ENCODE data around the gene CCDC69.
A peak's percentile ranks its signal among the peaks of the same experiment; 100 is the strongest.
"Not testable (repeated sequence)": the region's sequence is repeated elsewhere in the genome, so short reads cannot be mapped to it uniquely, and the experiment has no call there.

CCDC69 gene

GRCh38 chr5:151252762-151253604 lies 29.1 kb upstream of the CCDC69 start, which contains the start of gene GM2A:
Gene GM2A, plus strand, starts transcription at chr5:151253185. Its CDS starts 32 bp downstream, at chr5:151253217.
- H3K4me1 ChIP-seq (ENCODE audit: insufficient read depth, low read length), result peaks cover 22% of the 10 kb centered on the region
- peak within 1 kb of the TSS; percentile 80 for H3K9ac ChIP-seq (ENCODE audit: low read depth, low read length)
- H3K36me3 ChIP-seq (ENCODE audit: insufficient read depth, low read length), result no peaks in the 10 kb centered on the region
- H3K9me3 ChIP-seq (ENCODE audit: control insufficient read depth, insufficient read depth, low read length), result no peaks in the 10 kb centered on the region

- no peaks in the 10 kb centered on the region for H3K9me3 ChIP-seq (ENCODE audit: control insufficient read depth, insufficient read depth, low read length)
- H3K36me3 ChIP-seq (ENCODE audit: insufficient read depth, low read length), result no peaks in the 10 kb centered on the region
- H3K4me1 ChIP-seq (ENCODE audit: insufficient read depth, low read length), result peaks cover 11% of the 10 kb centered on the region; the same call in 1 of the 2 replicates
- no peak overlapping the region for H3K9ac ChIP-seq (ENCODE audit: low read depth, low read length)
Observed at GRCh38 chr5:151251621-151252020, 27.7 kb upstream of the CCDC69 start.

GRCh38 chr5:151251001-151251551 lies 27.2 kb upstream of the CCDC69 start:
- Histone ChIP-seq H3K4me1 (ENCODE audit: insufficient read depth, low read length) (peaks cover 11% of the 10 kb centered on the region; the same call in 1 of the 2 replicates), H3K9me3 (ENCODE audit: control insufficient read depth, insufficient read depth, low read length) (no peaks in the 10 kb centered on the region), H3K36me3 (ENCODE audit: insufficient read depth, low read length) (no peaks in the 10 kb centered on the region), H3K9ac (ENCODE audit: low read depth, low read length) (peak overlapping the region; percentile 8; the same call in 1 of the 2 replicates)

GRCh38 chr5:151250346-151251000 lies 26.6 kb upstream of the CCDC69 start:
- peak overlapping the region; percentile 8; the same call in 1 of the 2 replicates for H3K9ac ChIP-seq (ENCODE audit: low read depth, low read length)
- peaks cover 11% of the 10 kb centered on the region; the same call in 1 of the 2 replicates for H3K4me1 ChIP-seq (ENCODE audit: insufficient read depth, low read length)
- no peaks in the 10 kb centered on the region for H3K9me3 ChIP-seq (ENCODE audit: control insufficient read depth, insufficient read depth, low read length)
- H3K36me3 ChIP-seq (ENCODE audit: insufficient read depth, low read length), result no peaks in the 10 kb centered on the region

- Histone ChIP-seq H3K36me3 (ENCODE audit: insufficient read depth, low read length) (no peaks in the 10 kb centered on the region), H3K4me1 (ENCODE audit: insufficient read depth, low read length) (peaks cover 11% of the 10 kb centered on the region; the same call in 1 of the 2 replicates), H3K9me3 (ENCODE audit: control insufficient read depth, insufficient read depth, low read length) (no peaks in the 10 kb centered on the region), H3K9ac (ENCODE audit: low read depth, low read length) (no peak overlapping the region)
Observed at GRCh38 chr5:151249281-151249680, 25.4 kb upstream of the CCDC69 start.

- Histone ChIP-seq H3K9me3 (ENCODE audit: control insufficient read depth, insufficient read depth, low read length) (no peaks in the 10 kb centered on the region), H3K4me1 (ENCODE audit: insufficient read depth, low read length) (peaks cover 11% of the 10 kb centered on the region; the same call in 1 of the 2 replicates), H3K9ac (ENCODE audit: low read depth, low read length) (no peak overlapping the region), H3K36me3 (ENCODE audit: insufficient read depth, low read length) (no peaks in the 10 kb centered on the region)
Observed at GRCh38 chr5:151248651-151249050, 24.8 kb upstream of the CCDC69 start.

GRCh38 chr5:151245680-151246219 lies 21.9 kb upstream of the CCDC69 start:
- Histone ChIP-seq H3K4me1 (ENCODE audit: insufficient read depth, low read length) (0 out of 2 replicates have a peak, but pooled peaks cover 5% of the 10 kb centered on the region), H3K9ac (ENCODE audit: low read depth, low read length) (no peak overlapping the region), H3K9me3 (ENCODE audit: control insufficient read depth, insufficient read depth, low read length) (no peaks in the 10 kb centered on the region), H3K36me3 (ENCODE audit: insufficient read depth, low read length) (no peaks in the 10 kb centered on the region)

GRCh38 chr5:151244206-151244605 lies 20.3 kb upstream of the CCDC69 start:
- Histone ChIP-seq H3K36me3 (ENCODE audit: insufficient read depth, low read length) (no peaks in the 10 kb centered on the region), H3K4me1 (ENCODE audit: insufficient read depth, low read length) (0 out of 2 replicates have a peak, but pooled peaks cover 5% of the 10 kb centered on the region), H3K9ac (ENCODE audit: low read depth, low read length) (no peak overlapping the region), H3K9me3 (ENCODE audit: control insufficient read depth, insufficient read depth, low read length) (no peaks in the 10 kb centered on the region)

- H3K4me1 ChIP-seq (ENCODE audit: insufficient read depth, low read length), result peaks cover 7% of the 10 kb centered on the region; the same call in 1 of the 2 replicates
- no peaks in the 10 kb centered on the region for H3K36me3 ChIP-seq (ENCODE audit: insufficient read depth, low read length)
- H3K9me3 ChIP-seq (ENCODE audit: control insufficient read depth, insufficient read depth, low read length), result no peaks in the 10 kb centered on the region
- no peak overlapping the region for H3K9ac ChIP-seq (ENCODE audit: low read depth, low read length)
Observed at GRCh38 chr5:151243564-151243963, 19.7 kb upstream of the CCDC69 start.

GRCh38 chr5:151243127-151243526 lies 19.2 kb upstream of the CCDC69 start:
- Histone ChIP-seq H3K36me3 (ENCODE audit: insufficient read depth, low read length) (no peaks in the 10 kb centered on the region), H3K4me1 (ENCODE audit: insufficient read depth, low read length) (peaks cover 10% of the 10 kb centered on the region; the same call in 1 of the 2 replicates), H3K9me3 (ENCODE audit: control insufficient read depth, insufficient read depth, low read length) (no peaks in the 10 kb centered on the region), H3K9ac (ENCODE audit: low read depth, low read length) (no peak overlapping the region)

- Histone ChIP-seq H3K4me1 (ENCODE audit: insufficient read depth, low read length) (peaks cover 10% of the 10 kb centered on the region; the same call in 1 of the 2 replicates), H3K36me3 (ENCODE audit: insufficient read depth, low read length) (no peaks in the 10 kb centered on the region), H3K9ac (ENCODE audit: low read depth, low read length) (no peak overlapping the region)
Observed at GRCh38 chr5:151240924-151241635, 17.2 kb upstream of the CCDC69 start.

GRCh38 chr5:151240268-151240835 lies 16.5 kb upstream of the CCDC69 start:
- H3K36me3 ChIP-seq (ENCODE audit: insufficient read depth, low read length); H3K9me3 ChIP-seq (ENCODE audit: control insufficient read depth, insufficient read depth, low read length); H3K9ac ChIP-seq (ENCODE audit: low read depth, low read length): not testable (repeated sequence)
- H3K4me1 ChIP-seq (ENCODE audit: insufficient read depth, low read length), result peaks cover 10% of the 10 kb centered on the region; the same call in 1 of the 2 replicates

More at GRCh38 chr5:151240924-151241635, 17.2 kb upstream of the CCDC69 start:
- no peaks in the 10 kb centered on the region for H3K9me3 ChIP-seq (ENCODE audit: control insufficient read depth, insufficient read depth, low read length)

- no peak overlapping the region for H3K9ac ChIP-seq (ENCODE audit: low read depth, low read length)
- H3K36me3 ChIP-seq (ENCODE audit: insufficient read depth, low read length), result no peaks in the 10 kb centered on the region
- no peaks in the 10 kb centered on the region for H3K9me3 ChIP-seq (ENCODE audit: control insufficient read depth, insufficient read depth, low read length)
- H3K4me1 ChIP-seq (ENCODE audit: insufficient read depth, low read length), result peaks cover 10% of the 10 kb centered on the region; the same call in 1 of the 2 replicates
Observed at GRCh38 chr5:151239237-151239861, 15.5 kb upstream of the CCDC69 start.

Data from ES-I3 (cell line).